ENCODE measurements around the gene NKIRAS1. TPM values are rescaled to one million over a fixed set of nuclear protein-coding genes. Genes with fewer than 3 reads are reported as not detected.

The NKIRAS1 gene
- total RNA-seq, 1 experiment from 2014 or later, result 8.9 TPM

DNA sequence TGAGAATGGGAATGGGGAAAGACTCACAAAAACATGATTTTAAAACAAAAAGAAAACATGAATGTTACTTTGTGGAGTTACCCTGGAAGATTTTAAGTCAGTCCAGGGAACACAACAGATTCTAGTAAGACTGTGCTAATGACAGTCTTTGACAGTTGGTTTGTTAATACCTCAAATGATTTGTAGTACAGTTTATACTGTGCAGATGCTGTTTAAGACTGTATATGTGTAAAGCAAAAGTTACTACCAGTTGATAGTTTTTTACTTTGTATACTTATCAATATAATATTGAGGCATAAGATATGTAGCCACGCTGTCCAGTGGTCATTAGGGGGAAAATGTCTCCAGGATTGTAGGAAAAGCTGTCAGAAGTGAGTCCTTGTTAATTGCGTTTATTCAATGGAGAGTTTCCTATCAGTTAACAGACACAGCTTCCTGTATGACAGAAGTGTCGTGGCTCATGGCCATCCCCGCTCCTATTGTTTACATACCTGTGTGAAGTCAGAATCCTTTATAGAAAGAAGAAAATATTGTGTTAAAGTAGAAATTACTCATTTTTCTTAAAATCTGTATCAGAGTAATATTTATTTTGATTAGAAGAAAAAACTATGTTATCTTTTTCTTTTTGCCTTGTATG lies 36.0 kb downstream of the NKIRAS1 start:
- Histone ChIP-seq H3K9me3 (ENCODE audit: control insufficient read depth, insufficient read depth, low read depth, low read length) (no peaks in the 10 kb centered on the region), H3K4me1 (ENCODE audit: control insufficient read depth, insufficient read depth, low read length) (0 out of 2 replicates have a peak, but pooled peaks cover 4% of the 10 kb centered on the region), H3K4me3 (ENCODE audit: low read depth in 2 of 2, low read length in 2 of 2) (no peak overlapping the region), H3K27me3 (ENCODE audit: control insufficient read depth, insufficient read depth, low read length) (no peaks in the 10 kb centered on the region), H3K36me3 (ENCODE audit: control insufficient read depth, insufficient read depth, low read length) (no peaks in the 10 kb centered on the region), H3K27ac (ENCODE audit: low read length) (no peak overlapping the region)
- CTCF ChIA-PET, result no interaction called here
- no TSS peak for BruUV-seq (replicated peaks)
- POLR2A ChIA-PET, result no interaction called here
- DNase-seq (ENCODE audit: low read depth, low spot score) (no peak), ATAC-seq (no peak)
- intact Hi-C loops (cut with micrococcal nuclease; ENCODE audit: unreplicated experiment) (no loop called here), in situ Hi-C loops (cut with HindIII; ENCODE audit: low pct_unique_long_range_greater_than_20kb, low sequenced_read_pairs) (no loop called here)
- TF ChIP-seq REST (IDR thresholded peaks at IDR 0.05; ENCODE audit: insufficient read depth in 1 of 2, low read depth in 2 of 2, low read length in 1 of 2), result no peak
- no peak for TF ChIP-seq TCF7L2 (IDR thresholded peaks at IDR 0.05; ENCODE audit: low read depth, low read length)
- no peak for TF ChIP-seq CTCF (IDR thresholded peaks at IDR 0.05)
- TF ChIP-seq POLR2AphosphoS5 (IDR thresholded peaks at IDR 0.05; ENCODE audit: low read depth, low read length), result no peak
- no peak for TF ChIP-seq SIN3A (IDR thresholded peaks at IDR 0.05; ENCODE audit: borderline replicate concordance, insufficient read depth, low read depth, low read length)

GRCh38 chr3:23879485-23879884 lies 37.3 kb downstream of the NKIRAS1 start:
- H3K27ac ChIP-seq (ENCODE audit: low read length), result no peak overlapping the region
- no peaks in the 10 kb centered on the region for H3K9me3 ChIP-seq (ENCODE audit: control insufficient read depth, insufficient read depth, low read depth, low read length)
- no peak for DNase-seq (ENCODE audit: low read depth, low spot score)
- TF ChIP-seq POLR2AphosphoS5 (IDR thresholded peaks at IDR 0.05; ENCODE audit: low read depth, low read length) (no peak), CTCF (IDR thresholded peaks at IDR 0.05) (no peak), SIN3A (IDR thresholded peaks at IDR 0.05; ENCODE audit: borderline replicate concordance, insufficient read depth, low read depth, low read length) (no peak)
- no peak for ATAC-seq
- ChIA-PET CTCF (no interaction called here), POLR2A (no interaction called here)
- BruUV-seq (replicated peaks), result no TSS peak
- no peaks in the 10 kb centered on the region for H3K36me3 ChIP-seq (ENCODE audit: control insufficient read depth, insufficient read depth, low read length)
- H3K4me1 ChIP-seq (ENCODE audit: control insufficient read depth, insufficient read depth, low read length), result 0 out of 2 replicates have a peak, but pooled peaks cover 6% of the 10 kb centered on the region
- in situ Hi-C loops (cut with HindIII; ENCODE audit: low pct_unique_long_range_greater_than_20kb, low sequenced_read_pairs) (no loop called here), intact Hi-C loops (cut with micrococcal nuclease; ENCODE audit: unreplicated experiment) (no loop called here)
- no peak overlapping the region for H3K4me3 ChIP-seq (ENCODE audit: low read depth in 2 of 2, low read length in 2 of 2)
- H3K27me3 ChIP-seq (ENCODE audit: control insufficient read depth, insufficient read depth, low read length), result no peaks in the 10 kb centered on the region
